BE2C (cell line): Measurements from ENCODE around the gene NFE2.

Experiments
- DNase-seq: peaks from one replicate; pipeline ENCODE4 v3.0.0-alpha.2; 2020
- H3K27me3 ChIP-seq: fragments of 250-450 bp; sonication (Bioruptor Pico); 2 replicates; pipeline ENCODE4 v1.5.1; 2020; ENCODE audit warnings: mild to moderate bottlenecking
- H3K36me3 ChIP-seq: fragments of 250-450 bp; sonication (Bioruptor Pico); 2 replicates; pipeline ENCODE4 v1.5.1; 2020; ENCODE audit warnings: mild to moderate bottlenecking
- H3K4me1 ChIP-seq: fragments of 250-450 bp; sonication (Bioruptor Pico); 2 replicates; pipeline ENCODE4 v1.5.1; 2020
- H3K4me3 ChIP-seq: 2 replicates; pipeline ENCODE4 v1.5.1; 2011; ENCODE audit warnings: low read depth, low read length
- H3K9me3 ChIP-seq: fragments of 250-450 bp; sonication (Bioruptor Pico); 2 replicates; pipeline ENCODE4 v1.5.1; 2020
- CTCF ChIP-seq: IDR thresholded peaks from 2 replicates; pipeline ENCODE4 v1.5.1; 2012; ENCODE audit warnings: mild to moderate bottlenecking, low read depth, low read length

Gene NFE2

GRCh38 chr12:54257332-54257731, 43.5 kb downstream of the NFE2 start:
- Histone ChIP-seq H3K27me3 (no peaks in the 10 kb centered on the region), H3K4me1 (peaks cover 23% of the 10 kb centered on the region), H3K36me3 (peaks cover 47% of the 10 kb centered on the region), H3K9me3 (no peaks in the 10 kb centered on the region), H3K4me3 (no peak overlapping the region)
- TF ChIP-seq CTCF, result no peak
- DNase-seq, result no peak

- no peak overlapping the region for H3K4me3 ChIP-seq
- no peaks in the 10 kb centered on the region for H3K27me3 ChIP-seq
- H3K36me3 ChIP-seq, result peaks cover 76% of the 10 kb centered on the region
- no peaks in the 10 kb centered on the region for H3K9me3 ChIP-seq
- no peak for DNase-seq
- no peak for TF ChIP-seq CTCF
- peaks cover 18% of the 10 kb centered on the region for H3K4me1 ChIP-seq
These were observed 47.6 kb downstream of the NFE2 start for GRCh38 chr12:54253240-54253639.

GRCh38 chr12:54251667-54252284, 49.0 kb downstream of the NFE2 start:
- Histone ChIP-seq H3K27me3 (no peaks in the 10 kb centered on the region), H3K9me3 (no peaks in the 10 kb centered on the region), H3K4me1 (peaks cover 10% of the 10 kb centered on the region), H3K4me3 (no peak overlapping the region), H3K36me3 (peaks cover 81% of the 10 kb centered on the region)
- TF ChIP-seq CTCF, result peak; percentile 78
- DNase-seq, result no peak

GRCh38 chr12:54249489-54249888, 51.3 kb downstream of the NFE2 start:
- TF ChIP-seq CTCF, result no peak
- Histone ChIP-seq H3K36me3 (peaks cover 76% of the 10 kb centered on the region), H3K4me3 (no peak overlapping the region), H3K27me3 (no peaks in the 10 kb centered on the region), H3K4me1 (peaks cover 10% of the 10 kb centered on the region), H3K9me3 (no peaks in the 10 kb centered on the region)
- no peak for DNase-seq

GRCh38 chr12:54246011-54246641, 54.7 kb downstream of the NFE2 start:
- Histone ChIP-seq H3K4me1 (peaks cover 10% of the 10 kb centered on the region), H3K9me3 (no peaks in the 10 kb centered on the region), H3K27me3 (no peaks in the 10 kb centered on the region), H3K36me3 (peaks cover 83% of the 10 kb centered on the region), H3K4me3 (no peak overlapping the region)
- DNase-seq, result no peak
- no peak for TF ChIP-seq CTCF
